ENCODE measurements around the gene CTNNA3.

Gene CTNNA3

DNA sequence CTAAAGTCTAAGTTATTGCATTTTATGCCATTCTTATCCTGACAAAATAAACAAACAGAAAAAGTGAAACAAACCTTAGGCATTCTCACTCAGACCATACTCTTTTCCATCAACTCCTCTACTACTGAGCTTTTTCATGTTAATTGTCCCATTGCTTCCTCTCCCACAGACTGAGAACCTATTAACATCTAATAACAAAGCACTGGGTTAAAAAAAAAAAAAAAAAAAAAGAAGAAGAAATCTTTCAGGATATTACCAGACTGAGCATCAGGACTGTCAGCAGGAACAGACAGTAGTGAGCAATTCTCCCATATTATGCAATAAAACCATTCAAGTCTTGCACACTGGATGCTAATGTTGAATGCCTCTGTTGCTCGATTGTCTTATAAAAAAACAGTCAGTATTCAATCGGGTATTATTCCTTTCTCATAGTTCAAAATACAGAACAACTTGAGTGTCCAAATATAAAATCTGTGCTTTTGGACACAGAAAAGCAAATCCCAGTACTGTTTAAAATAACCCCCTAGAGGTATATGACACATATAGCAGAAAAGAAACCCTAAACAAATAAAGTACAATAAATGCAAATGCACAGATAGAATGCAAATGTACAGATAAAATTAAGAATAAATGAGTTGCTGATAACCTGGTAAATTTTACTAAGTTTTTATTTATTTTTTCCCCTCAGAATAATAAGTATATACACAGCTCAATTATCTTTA, 1301.5 kb downstream of the CTNNA3 start:
- no peaks in the 10 kb centered on the region for H3K27me3 ChIP-seq
- no peaks in the 10 kb centered on the region for H3K36me3 ChIP-seq
- H3K9me3 ChIP-seq = no peaks in the 10 kb centered on the region
- H3K27ac ChIP-seq = no peak overlapping the region
- no peaks in the 10 kb centered on the region for H3K4me1 ChIP-seq (ENCODE audit: control insufficient read depth in 1 of 2, insufficient read depth in 1 of 2, low read depth in 1 of 2, low read length in 1 of 2)
- no peak overlapping the region for H3K4me3 ChIP-seq (ENCODE audit: low read depth in 1 of 2, low read length in 1 of 2)
- TF ChIP-seq, protein P1, sequence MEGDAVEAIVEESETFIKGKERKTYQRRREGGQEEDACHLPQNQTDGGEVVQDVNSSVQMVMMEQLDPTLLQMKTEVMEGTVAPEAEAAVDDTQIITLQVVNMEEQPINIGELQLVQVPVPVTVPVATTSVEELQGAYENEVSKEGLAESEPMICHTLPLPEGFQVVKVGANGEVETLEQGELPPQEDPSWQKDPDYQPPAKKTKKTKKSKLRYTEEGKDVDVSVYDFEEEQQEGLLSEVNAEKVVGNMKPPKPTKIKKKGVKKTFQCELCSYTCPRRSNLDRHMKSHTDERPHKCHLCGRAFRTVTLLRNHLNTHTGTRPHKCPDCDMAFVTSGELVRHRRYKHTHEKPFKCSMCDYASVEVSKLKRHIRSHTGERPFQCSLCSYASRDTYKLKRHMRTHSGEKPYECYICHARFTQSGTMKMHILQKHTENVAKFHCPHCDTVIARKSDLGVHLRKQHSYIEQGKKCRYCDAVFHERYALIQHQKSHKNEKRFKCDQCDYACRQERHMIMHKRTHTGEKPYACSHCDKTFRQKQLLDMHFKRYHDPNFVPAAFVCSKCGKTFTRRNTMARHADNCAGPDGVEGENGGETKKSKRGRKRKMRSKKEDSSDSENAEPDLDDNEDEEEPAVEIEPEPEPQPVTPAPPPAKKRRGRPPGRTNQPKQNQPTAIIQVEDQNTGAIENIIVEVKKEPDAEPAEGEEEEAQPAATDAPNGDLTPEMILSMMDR (IDR thresholded peaks at IDR 0.05) = no peak

DNA sequence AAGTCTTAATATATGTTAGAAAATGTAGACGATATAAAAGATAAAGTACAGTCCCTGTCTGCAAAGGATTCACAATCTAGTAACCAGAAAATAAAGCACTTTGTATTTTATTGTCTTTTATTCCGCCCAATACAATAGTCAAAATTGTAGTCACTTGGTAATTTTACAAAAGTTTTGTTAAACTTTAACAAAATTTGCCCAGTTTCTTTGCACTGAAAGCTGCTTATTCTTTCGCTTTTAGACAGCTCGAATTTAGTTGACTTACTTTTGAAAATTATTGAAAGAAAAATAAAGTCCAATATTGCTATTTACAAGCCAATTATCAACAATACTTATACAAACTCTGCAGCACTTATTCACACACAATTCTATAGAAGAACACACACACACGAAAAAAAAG, 1305.1 kb downstream of the CTNNA3 start:
- TF ChIP-seq, protein P1 (IDR thresholded peaks at IDR 0.05) = no peak
- Histone ChIP-seq H3K27me3 (no peaks in the 10 kb centered on the region), H3K4me1 (ENCODE audit: control insufficient read depth in 1 of 2, insufficient read depth in 1 of 2, low read depth in 1 of 2, low read length in 1 of 2) (no peaks in the 10 kb centered on the region), H3K27ac (no peak overlapping the region), H3K9me3 (no peaks in the 10 kb centered on the region), H3K4me3 (ENCODE audit: low read depth in 1 of 2, low read length in 1 of 2) (no peak overlapping the region), H3K36me3 (no peaks in the 10 kb centered on the region)

DNA sequence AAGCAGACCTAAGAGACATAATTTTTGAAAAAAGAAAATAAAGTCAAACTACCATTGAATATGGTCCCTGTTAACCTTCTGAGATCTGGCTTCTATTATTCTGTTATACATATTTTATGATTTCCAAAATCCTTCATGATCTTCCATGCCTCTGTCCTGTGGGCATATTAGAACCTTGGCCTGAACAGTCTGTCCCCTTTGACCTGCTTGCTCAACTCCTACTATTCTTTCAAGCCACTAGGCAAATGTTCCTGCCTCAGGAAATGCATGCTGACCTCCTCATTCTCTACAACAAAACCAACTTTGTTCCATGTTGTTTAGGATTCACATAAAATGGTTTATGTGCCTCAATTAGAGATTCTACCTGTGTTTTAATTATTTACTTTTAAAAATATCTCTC, 1315.0 kb downstream of the CTNNA3 start:
- H3K4me1 ChIP-seq (ENCODE audit: control insufficient read depth in 1 of 2, insufficient read depth in 1 of 2, low read depth in 1 of 2, low read length in 1 of 2) = no peaks in the 10 kb centered on the region
- no peaks in the 10 kb centered on the region for H3K36me3 ChIP-seq
- H3K4me3 ChIP-seq (ENCODE audit: low read depth in 1 of 2, low read length in 1 of 2) = no peak overlapping the region
- H3K27me3 ChIP-seq = no peaks in the 10 kb centered on the region
- TF ChIP-seq, protein P1 (IDR thresholded peaks at IDR 0.05) = no peak
- no peaks in the 10 kb centered on the region for H3K9me3 ChIP-seq
- no peak overlapping the region for H3K27ac ChIP-seq

DNA sequence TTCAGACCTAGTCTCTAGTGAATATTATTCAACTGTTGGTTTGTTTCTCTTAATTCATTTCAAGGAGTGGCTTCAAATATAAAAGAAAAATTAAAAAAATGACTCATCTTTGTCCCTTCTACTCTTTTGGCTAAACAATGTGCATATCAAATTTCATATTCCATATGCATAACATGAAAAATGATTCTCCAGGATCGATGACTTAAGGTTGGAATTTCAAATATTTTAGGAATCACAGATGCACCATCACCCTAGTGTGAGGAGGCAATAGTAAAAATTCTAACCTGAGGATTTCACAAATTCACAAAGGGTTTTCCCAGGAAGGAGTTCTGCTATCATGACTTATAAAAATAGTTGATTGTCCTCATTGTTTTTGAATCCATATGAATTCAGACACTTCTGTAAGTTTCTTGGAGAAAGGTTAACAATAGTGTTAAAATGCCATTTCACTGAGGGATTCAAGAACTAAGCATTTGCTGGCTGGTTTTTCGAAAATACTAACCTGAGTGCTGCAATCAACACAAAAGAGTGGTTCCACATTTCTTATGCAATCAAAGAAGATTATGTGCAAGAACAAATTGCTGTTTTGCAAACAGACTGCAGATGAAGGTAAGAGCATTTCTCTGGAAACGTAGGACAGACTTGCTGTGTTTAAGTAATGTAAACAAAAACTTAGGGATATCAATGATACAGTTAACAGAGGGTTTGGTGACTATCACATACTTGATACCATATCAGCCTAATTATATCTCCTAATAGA, 1317.7 kb downstream of the CTNNA3 start:
- no peaks in the 10 kb centered on the region for H3K4me1 ChIP-seq (ENCODE audit: control insufficient read depth in 1 of 2, insufficient read depth in 1 of 2, low read depth in 1 of 2, low read length in 1 of 2)
- H3K36me3 ChIP-seq = no peaks in the 10 kb centered on the region
- no peak overlapping the region for H3K27ac ChIP-seq
- H3K4me3 ChIP-seq (ENCODE audit: low read depth in 1 of 2, low read length in 1 of 2) = no peak overlapping the region
- TF ChIP-seq, protein P1 (IDR thresholded peaks at IDR 0.05) = no peak
- no peaks in the 10 kb centered on the region for H3K9me3 ChIP-seq
- no peaks in the 10 kb centered on the region for H3K27me3 ChIP-seq

DNA sequence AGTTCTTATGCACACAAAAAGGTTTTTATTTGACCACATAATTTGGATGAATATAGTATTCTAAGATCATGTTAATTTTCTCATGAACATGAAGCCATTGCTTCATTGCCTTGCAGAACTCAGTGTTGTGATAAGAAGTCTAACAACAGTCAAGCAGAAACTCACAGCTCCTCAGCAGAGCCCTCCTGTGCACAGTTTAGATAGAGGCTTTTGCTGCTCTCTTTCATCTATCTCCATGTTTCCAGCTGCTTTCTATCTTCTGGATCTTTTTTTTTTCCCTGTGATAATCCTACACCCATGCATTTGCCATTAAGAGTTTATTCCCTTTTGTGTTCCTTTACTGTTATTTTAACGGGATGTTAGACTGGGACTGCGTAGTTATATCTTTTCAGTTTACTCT, 1327.8 kb downstream of the CTNNA3 start:
- TF ChIP-seq, protein P1 (IDR thresholded peaks at IDR 0.05) = no peak
- no peaks in the 10 kb centered on the region for H3K9me3 ChIP-seq
- no peaks in the 10 kb centered on the region for H3K4me1 ChIP-seq (ENCODE audit: control insufficient read depth in 1 of 2, insufficient read depth in 1 of 2, low read depth in 1 of 2, low read length in 1 of 2)
- no peak overlapping the region for H3K4me3 ChIP-seq (ENCODE audit: low read depth in 1 of 2, low read length in 1 of 2)
- no peaks in the 10 kb centered on the region for H3K36me3 ChIP-seq
- no peaks in the 10 kb centered on the region for H3K27me3 ChIP-seq
- H3K27ac ChIP-seq = no peak overlapping the region
